Measurements from ENCODE around the gene ENPP7.

Gene ENPP7

GRCh38 chr17:79702550-79703236 lies 28.1 kb upstream of the ENPP7 start:
- no peak for DNase-seq (ENCODE audit: low read depth)

- no peak for DNase-seq (ENCODE audit: low read depth)
These were observed 26.1 kb upstream of the ENPP7 start for GRCh38 chr17:79704691-79705090.

- DNase-seq (ENCODE audit: low read depth), result no peak
These were observed 25.1 kb upstream of the ENPP7 start for GRCh38 chr17:79705674-79706073.

- no peak for DNase-seq (ENCODE audit: low read depth)
These were observed 23.6 kb upstream of the ENPP7 start for GRCh38 chr17:79706931-79707850.

GRCh38 chr17:79707931-79708891 lies 22.5 kb upstream of the ENPP7 start:
- no peak for DNase-seq (ENCODE audit: low read depth)

- DNase-seq (ENCODE audit: low read depth), result no peak
These were observed 18.9 kb upstream of the ENPP7 start for GRCh38 chr17:79711715-79712305.

- DNase-seq (ENCODE audit: low read depth), result no peak
These were observed 17.4 kb upstream of the ENPP7 start for GRCh38 chr17:79713391-79713790.

- DNase-seq (ENCODE audit: low read depth), result no peak
These were observed 16.3 kb upstream of the ENPP7 start for GRCh38 chr17:79714176-79715097.

- DNase-seq (ENCODE audit: low read depth), result no peak
These were observed 15.4 kb upstream of the ENPP7 start for GRCh38 chr17:79715098-79715942.

- DNase-seq (ENCODE audit: low read depth), result no peak
These were observed 14.6 kb upstream of the ENPP7 start for GRCh38 chr17:79715943-79716797.

GRCh38 chr17:79720705-79721292 lies 9.9 kb upstream of the ENPP7 start:
- no peak for DNase-seq (ENCODE audit: low read depth)

GRCh38 chr17:79721993-79722671 lies 8.6 kb upstream of the ENPP7 start:
- DNase-seq (ENCODE audit: low read depth), result no peak

- no peak for DNase-seq (ENCODE audit: low read depth)
These were observed 8.0 kb upstream of the ENPP7 start for GRCh38 chr17:79722787-79723186.

GRCh38 chr17:79728169-79728907 lies 2.4 kb upstream of the ENPP7 start:
- DNase-seq (ENCODE audit: low read depth), result peak; percentile 46

GRCh38 chr17:79728908-79729471 lies 1.8 kb upstream of the ENPP7 start:
- DNase-seq (ENCODE audit: low read depth), result no peak

- no peak for DNase-seq (ENCODE audit: low read depth)
These were observed 982 bp upstream of the ENPP7 start for GRCh38 chr17:79729761-79730160.

GRCh38 chr17:79730437-79730768 lies 340 bp upstream of the ENPP7 start:
- DNase-seq (ENCODE audit: low read depth), result no peak
